Fibroblast of lung (primary cell): Measurements from ENCODE around the gene C9orf85. TPM values are rescaled to one million over a fixed set of nuclear protein-coding genes. Genes with fewer than 3 reads are reported as not detected.

Experiments
- DNase-seq, 2 donors: peaks; one replicate each; pipeline versions ENCODE4 v3.0.0 to v3.0.0-alpha.2; 2010; ENCODE audit warnings: low read depth in 2 of 2
- H2AFZ ChIP-seq: 2 replicates; pipeline ENCODE4 v1.5.1; 2012; ENCODE audit warnings: low read length, control low read depth, inconsistent platforms
- H3K27ac ChIP-seq: 2 replicates; pipeline ENCODE4 v1.5.1; 2011; ENCODE audit warnings: low read length, control low read depth; ENCODE audit not compliant: insufficient read depth
- H3K27me3 ChIP-seq: 2 replicates; pipeline ENCODE4 v1.5.1; 2011; ENCODE audit warnings: mild to moderate bottlenecking, low read length; ENCODE audit not compliant: control insufficient read depth, insufficient read depth
- H3K36me3 ChIP-seq: 2 replicates; pipeline ENCODE4 v1.5.1; 2011; ENCODE audit warnings: low read length; ENCODE audit not compliant: control insufficient read depth, insufficient read depth
- H3K4me1 ChIP-seq: 2 replicates; pipeline ENCODE4 v1.5.1; 2011; ENCODE audit warnings: low read length; ENCODE audit not compliant: control insufficient read depth, insufficient read depth; ENCODE audit errors: extremely low read depth
- H3K4me2 ChIP-seq: 2 replicates; pipeline ENCODE4 v1.5.1; 2011; ENCODE audit warnings: low read length, control low read depth; ENCODE audit not compliant: insufficient read depth; ENCODE audit errors: extremely low read depth
- H3K4me3 ChIP-seq, 4 experiments: fragments of 200-600 bp in 1 of 4; sonication (generic) in 1 of 4; replicated peaks in 1 of 4; 2 replicates each; pipeline ENCODE4 v1.5.1; 2011 to 2016; ENCODE audit warnings: low read length in 4 of 4, low read depth in 3 of 4, mild to moderate bottlenecking in 3 of 4, control low read depth in 2 of 4, inconsistent platforms in 1 of 4, mixed read lengths in 1 of 4; ENCODE audit not compliant: insufficient read depth in 1 of 4; ENCODE audit errors: control extremely low read depth in 1 of 4
- H3K79me2 ChIP-seq: 2 replicates; pipeline ENCODE4 v1.5.1; 2012; ENCODE audit warnings: mild to moderate bottlenecking, low read length, inconsistent platforms; ENCODE audit not compliant: control insufficient read depth, insufficient read depth
- H3K9ac ChIP-seq: 2 replicates; pipeline ENCODE4 v1.5.1; 2011; ENCODE audit warnings: mild to moderate bottlenecking, low read length, control low read depth; ENCODE audit not compliant: insufficient read depth
- H3K9me3 ChIP-seq: 2 replicates; pipeline ENCODE4 v1.5.1; 2012; ENCODE audit warnings: low read depth, low read length; ENCODE audit not compliant: control insufficient read depth, insufficient read depth
- H4K20me1 ChIP-seq: 2 replicates; pipeline ENCODE4 v1.5.1; 2011; ENCODE audit warnings: low read length; ENCODE audit not compliant: control insufficient read depth, insufficient read depth; ENCODE audit errors: extremely low read depth
- EZH2 ChIP-seq: IDR thresholded peaks from 2 replicates; pipeline ENCODE4 v1.5.1; 2012; ENCODE audit warnings: low read length, control low read depth, mild to moderate bottlenecking; ENCODE audit errors: missing control alignments
- polyA plus RNA-seq, 2 donors: library from polyadenylated mRNA; depleted of rRNA in 1 of 2; stranded (reverse) in 1 of 2; unstranded in 1 of 2; fragments of >200 nt; gene quantifications; 2 replicates each; pipeline ENCODE4 v1.2.1, GENCODE V29; 2011 to 2012; ENCODE audit warnings: missing spikeins in 1 of 2
- total RNA-seq: library from RNA; depleted of rRNA; stranded (reverse); fragments of >200 nt; gene quantifications from 2 replicates; pipeline ENCODE4 v1.2.1, GENCODE V29; 2014
- TF ChIP-seq, protein P1 (sequence below), 2 donors: IDR thresholded peaks in 1 of 2; conservative IDR thresholded peaks in 1 of 2; 1 replicate in 1 of 2; 2 replicates in 1 of 2; pipeline ENCODE4 v1.5.1; 2011 to 2012; ENCODE audit warnings: low read length in 2 of 2, control low read depth in 1 of 2, inconsistent platforms in 1 of 2, low read depth in 1 of 2, mild to moderate bottlenecking in 1 of 2

Gene C9orf85
- total and polyA plus RNA-seq, 2 donors (not counting 1 experiment from before 2014, with no cell fraction given), result 17.3 to 22.5 TPM

DNA sequence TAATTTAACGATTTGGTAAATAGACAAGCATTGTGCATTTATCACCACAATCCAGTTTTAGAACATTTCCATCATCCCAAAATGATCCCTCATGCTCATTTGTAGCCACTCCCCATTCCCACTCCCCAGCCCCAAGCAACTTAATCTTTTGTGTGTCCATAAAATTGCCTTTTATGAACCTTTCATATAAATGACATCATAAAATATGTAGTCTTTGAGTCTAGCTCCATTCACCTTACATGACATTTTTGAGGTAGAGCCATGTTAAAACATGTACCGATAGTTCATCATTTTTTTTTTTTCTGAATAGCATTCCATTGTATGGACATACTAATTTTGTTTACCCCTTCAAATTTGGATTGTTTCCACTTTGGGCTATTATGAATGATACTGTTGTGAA, 70.5 kb downstream of the C9orf85 start:
- Histone ChIP-seq H3K27ac (no peak overlapping the region), H3K9me3 (no peaks in the 10 kb centered on the region), H3K27me3 (no peaks in the 10 kb centered on the region), H3K9ac (no peak overlapping the region), H2AFZ (no peak overlapping the region), H3K4me2 (no peak overlapping the region), H4K20me1 (no peaks in the 10 kb centered on the region), H3K36me3 (no peaks in the 10 kb centered on the region), H3K4me1 (no peaks in the 10 kb centered on the region), H3K79me2 (no peaks in the 10 kb centered on the region), H3K4me3 (no peak overlapping the region)
- no peak for DNase-seq
- TF ChIP-seq EZH2, result no peak
- TF ChIP-seq, protein P1, sequence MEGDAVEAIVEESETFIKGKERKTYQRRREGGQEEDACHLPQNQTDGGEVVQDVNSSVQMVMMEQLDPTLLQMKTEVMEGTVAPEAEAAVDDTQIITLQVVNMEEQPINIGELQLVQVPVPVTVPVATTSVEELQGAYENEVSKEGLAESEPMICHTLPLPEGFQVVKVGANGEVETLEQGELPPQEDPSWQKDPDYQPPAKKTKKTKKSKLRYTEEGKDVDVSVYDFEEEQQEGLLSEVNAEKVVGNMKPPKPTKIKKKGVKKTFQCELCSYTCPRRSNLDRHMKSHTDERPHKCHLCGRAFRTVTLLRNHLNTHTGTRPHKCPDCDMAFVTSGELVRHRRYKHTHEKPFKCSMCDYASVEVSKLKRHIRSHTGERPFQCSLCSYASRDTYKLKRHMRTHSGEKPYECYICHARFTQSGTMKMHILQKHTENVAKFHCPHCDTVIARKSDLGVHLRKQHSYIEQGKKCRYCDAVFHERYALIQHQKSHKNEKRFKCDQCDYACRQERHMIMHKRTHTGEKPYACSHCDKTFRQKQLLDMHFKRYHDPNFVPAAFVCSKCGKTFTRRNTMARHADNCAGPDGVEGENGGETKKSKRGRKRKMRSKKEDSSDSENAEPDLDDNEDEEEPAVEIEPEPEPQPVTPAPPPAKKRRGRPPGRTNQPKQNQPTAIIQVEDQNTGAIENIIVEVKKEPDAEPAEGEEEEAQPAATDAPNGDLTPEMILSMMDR (conservative IDR thresholded peaks at IDR 0.05 in 1 of 2, IDR thresholded peaks at IDR 0.05 in 1 of 2; ENCODE audit: low read depth in 1 of 2, low read length in 2 of 2), result no peak

DNA sequence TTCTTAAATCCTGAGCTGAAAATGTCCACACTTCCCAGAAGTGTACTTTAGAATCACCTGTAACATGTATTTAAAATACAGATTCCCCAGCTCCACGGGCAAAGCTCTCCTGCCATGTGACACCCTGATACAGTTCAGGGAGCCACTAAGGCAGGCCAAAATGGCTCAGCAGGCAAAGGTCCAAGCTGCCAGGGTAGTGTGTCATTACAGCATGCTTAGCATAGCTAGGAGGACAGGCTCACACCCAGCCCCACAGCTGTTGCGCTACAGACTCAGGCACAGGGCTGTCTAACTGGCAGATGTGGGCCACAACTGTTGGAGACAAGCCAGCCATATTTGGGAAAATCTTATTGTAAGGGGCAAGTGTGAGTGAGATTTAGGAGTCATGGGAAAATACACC, 73.0 kb downstream of the C9orf85 start:
- DNase-seq, result peak; percentile 69 to 78
- no peaks in the 10 kb centered on the region for H3K79me2 ChIP-seq
- no peak overlapping the region for H2AFZ ChIP-seq
- H3K4me3 ChIP-seq, result no peak overlapping the region
- H4K20me1 ChIP-seq, result no peaks in the 10 kb centered on the region
- H3K9me3 ChIP-seq, result no peaks in the 10 kb centered on the region
- no peaks in the 10 kb centered on the region for H3K36me3 ChIP-seq
- H3K4me1 ChIP-seq, result no peaks in the 10 kb centered on the region
- TF ChIP-seq, protein P1 (conservative IDR thresholded peaks at IDR 0.05 in 1 of 2, IDR thresholded peaks at IDR 0.05 in 1 of 2; ENCODE audit: low read depth in 1 of 2, low read length in 2 of 2), result no peak
- no peak for TF ChIP-seq EZH2
- H3K27me3 ChIP-seq, result no peaks in the 10 kb centered on the region
- H3K4me2 ChIP-seq, result no peak overlapping the region
- H3K9ac ChIP-seq, result no peak overlapping the region
- no peak overlapping the region for H3K27ac ChIP-seq

DNA sequence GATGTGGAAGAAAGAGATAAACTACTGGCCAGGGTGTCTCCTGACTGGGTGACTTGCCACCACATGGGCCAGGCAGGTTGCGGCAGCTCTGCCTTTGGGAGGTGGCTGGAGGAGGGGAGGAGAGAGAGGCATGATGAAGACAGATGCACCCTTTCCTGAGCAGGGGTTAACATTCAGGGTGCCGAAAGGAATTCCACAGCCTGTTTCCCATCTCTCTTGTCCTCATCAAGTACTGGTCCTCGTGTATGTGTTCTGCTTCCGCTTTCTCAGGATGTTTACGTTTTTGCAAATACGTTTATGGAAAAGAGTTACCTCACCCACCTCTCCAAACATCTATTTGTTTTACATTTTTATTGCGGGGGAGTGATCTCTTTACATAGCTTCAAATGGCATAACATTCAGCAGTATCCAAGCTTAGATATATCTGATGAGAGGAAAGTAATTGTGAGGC, 73.4 kb downstream of the C9orf85 start:
- TF ChIP-seq EZH2, result no peak
- TF ChIP-seq, protein P1 (conservative IDR thresholded peaks at IDR 0.05 in 1 of 2, IDR thresholded peaks at IDR 0.05 in 1 of 2; ENCODE audit: low read depth in 1 of 2, low read length in 2 of 2), result no peak
- H3K27ac ChIP-seq, result no peak overlapping the region
- H3K4me3 ChIP-seq, result no peak overlapping the region
- no peak overlapping the region for H2AFZ ChIP-seq
- H4K20me1 ChIP-seq, result no peaks in the 10 kb centered on the region
- no peak overlapping the region for H3K4me2 ChIP-seq
- no peaks in the 10 kb centered on the region for H3K9me3 ChIP-seq
- no peak for DNase-seq
- no peak overlapping the region for H3K9ac ChIP-seq
- H3K27me3 ChIP-seq, result no peaks in the 10 kb centered on the region
- no peaks in the 10 kb centered on the region for H3K79me2 ChIP-seq
- H3K4me1 ChIP-seq, result no peaks in the 10 kb centered on the region
- no peaks in the 10 kb centered on the region for H3K36me3 ChIP-seq
